CD1c-positive myeloid dendritic cell (primary cell): Measurements from ENCODE around the gene AQR.
"Not testable (repeated sequence)": the region's sequence is repeated elsewhere in the genome, so short reads cannot be mapped to it uniquely, and the experiment has no call there.

Experiments used
- DNase-seq: peaks from one replicate; pipeline ENCODE4 v3.0.0-alpha.2; 2016; ENCODE audit errors: extremely low spot score

AQR gene

DNA sequence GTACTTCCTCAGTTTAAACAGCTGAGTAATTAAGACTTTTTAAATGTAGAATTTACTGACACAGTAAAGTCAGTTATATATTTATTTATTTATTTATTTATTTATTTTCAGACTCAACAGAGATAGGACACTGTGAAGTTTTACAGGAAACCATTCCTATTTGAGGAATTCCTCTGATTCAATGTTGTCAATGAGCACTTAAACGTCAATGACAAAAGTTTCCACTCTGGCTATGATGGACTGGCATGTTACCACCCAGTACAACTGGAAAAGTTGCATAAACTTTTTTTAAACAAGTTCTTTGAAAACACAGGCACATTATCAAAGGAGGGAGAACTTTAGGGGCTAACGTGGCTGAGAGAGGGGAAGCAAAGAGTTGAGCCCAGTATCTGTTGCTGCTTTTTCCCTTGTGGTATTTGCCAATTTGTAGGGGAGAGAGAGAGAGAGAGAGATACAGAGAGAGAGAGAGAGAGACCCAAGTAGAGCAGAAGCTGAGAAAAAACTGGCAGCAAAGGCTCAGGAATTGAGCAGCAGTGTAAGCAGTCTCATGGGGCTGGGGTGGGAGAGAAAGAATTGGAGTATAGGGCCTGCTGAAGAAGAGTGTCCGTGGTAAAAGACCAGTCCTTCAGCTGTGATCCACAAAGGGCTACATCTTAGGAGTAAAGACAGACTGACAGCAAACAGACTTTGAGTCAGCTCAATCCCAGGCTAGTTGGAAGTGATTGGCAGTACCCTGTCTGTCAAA, 155.9 kb downstream of the AQR start:
- DNase-seq: no peak

DNA sequence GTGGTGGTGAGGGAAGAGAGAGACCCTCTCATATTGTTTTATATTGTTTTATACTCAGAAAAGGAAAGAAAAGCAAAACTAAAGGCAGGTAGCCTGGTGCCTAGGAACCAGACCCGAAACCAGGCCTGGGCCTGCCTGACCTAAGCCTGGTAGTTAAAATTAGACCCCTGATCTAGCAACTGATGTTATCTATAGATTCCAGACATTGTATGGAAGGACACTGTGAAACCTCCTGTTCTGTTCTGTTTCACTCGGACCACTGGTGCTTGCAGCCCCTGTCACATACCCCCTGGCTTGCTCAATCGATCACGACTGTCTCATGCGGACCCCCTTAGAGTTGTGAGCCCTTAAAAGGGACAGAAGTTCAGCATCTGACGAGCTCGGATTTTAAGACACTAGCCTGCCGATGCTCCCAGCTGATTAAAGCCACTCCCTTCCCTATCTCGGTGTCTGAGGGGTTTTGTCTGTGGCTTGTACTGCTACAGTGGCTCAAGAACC, 156.6 kb downstream of the AQR start:
- DNase-seq: not testable (repeated sequence)

DNA sequence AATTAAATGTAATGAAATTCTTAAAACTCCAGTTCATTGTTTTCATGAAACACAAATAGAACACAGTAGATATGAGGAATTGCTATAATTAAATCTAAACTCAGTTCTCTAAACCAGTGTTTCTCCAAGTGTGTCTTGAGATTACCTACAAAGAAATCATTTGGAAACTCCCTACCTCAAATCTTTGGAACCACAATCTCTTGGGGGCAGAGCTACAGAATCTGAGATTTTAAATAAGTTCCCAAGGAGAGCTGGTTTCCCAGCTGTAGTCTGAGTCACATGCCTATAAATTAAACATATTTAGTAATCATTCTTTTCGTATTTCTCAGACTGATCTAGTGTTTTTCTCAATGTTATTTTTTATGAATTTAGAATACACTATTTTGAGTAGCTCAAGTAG, 157.2 kb downstream of the AQR start:
- DNase-seq: no peak

DNA sequence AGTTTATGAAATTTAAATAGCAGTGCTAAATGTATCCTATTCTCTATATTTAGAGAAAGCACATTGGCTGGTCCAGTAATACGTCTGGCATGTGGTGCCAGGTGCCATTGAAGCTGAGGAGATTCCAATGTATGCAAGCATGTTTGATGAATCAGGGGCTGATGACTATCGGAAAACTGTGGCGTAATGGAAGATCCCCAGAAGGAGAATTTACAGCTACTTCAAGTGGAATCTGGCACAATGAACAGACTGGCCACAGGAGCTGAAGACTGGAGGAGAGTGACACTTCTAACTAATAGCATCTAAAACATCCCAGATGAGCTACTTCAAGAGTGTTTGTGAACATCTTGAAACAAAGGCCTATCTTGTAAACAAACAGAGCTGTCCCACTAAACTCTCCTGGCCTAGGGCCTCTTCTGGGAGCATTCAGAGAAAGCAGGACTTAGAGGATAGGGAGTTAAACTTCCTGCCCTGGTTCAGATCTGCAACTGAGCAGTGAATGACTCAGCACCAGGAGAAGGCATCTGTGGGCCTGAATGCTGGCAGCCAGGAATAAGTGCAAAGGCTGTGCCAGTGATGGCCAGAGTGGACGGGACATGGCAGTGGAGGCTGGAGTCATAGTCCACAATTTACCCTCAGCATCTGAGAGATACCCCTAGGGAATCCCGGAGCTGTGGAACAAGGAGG, 159.0 kb downstream of the AQR start:
- no peak for DNase-seq

DNA sequence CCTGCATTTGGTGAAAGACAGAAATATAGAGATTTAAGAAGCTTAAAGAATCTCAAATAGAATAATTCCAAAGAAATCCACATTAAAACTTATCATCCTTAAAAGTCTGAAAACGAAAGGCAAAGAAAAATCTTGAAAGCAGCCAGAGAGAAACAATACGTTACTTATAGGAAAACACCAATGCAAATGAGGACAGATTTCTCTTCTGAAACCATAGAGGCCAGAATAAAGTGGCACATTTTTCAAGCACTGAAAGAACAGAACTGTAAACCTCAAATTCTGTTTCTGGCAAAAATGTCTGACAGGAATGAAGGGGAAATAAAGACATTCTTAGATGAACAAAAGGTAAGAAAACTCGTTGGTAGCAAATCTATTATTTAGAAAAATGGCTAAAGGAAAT, 160.4 kb downstream of the AQR start:
- no peak for DNase-seq

DNA sequence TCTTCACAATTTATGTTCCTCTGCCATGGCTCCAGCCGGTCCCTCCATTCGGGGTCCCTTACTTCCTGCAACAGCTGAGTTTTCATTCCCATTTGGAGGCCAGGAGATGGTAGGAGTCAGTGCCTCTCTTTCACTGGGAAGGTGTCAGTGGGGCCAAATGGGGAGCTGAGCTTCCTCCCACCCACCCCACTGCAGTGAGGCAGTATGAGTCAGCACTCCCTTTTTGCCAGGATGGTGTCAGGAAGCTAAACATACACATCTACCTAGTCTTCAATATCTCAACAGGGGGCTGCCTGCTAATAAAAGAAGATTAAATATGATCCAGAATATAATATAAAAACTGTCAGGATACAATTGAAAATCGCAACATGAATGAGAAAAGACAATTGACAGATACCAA, 161.5 kb downstream of the AQR start:
- no peak for DNase-seq

DNA sequence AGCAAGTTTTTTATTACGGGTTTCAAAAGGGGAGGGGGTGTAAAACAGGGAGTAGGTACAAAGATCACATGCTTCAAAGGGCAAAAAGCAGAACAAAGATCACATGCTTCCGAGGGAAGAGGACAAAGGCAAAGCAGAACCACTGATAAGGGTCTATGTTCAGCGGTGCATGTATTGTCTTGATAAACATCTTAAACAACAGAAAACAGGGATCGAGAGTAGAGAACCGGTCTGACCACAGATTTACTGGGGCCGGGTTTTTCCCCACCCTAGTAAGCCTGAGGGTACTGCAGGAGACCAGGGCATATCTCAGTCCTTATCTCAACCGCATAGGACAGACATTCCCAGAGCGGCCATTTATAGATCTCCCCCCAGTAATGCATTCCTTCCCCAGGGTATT, 162.3 kb downstream of the AQR start:
- DNase-seq: not testable (repeated sequence)

DNA sequence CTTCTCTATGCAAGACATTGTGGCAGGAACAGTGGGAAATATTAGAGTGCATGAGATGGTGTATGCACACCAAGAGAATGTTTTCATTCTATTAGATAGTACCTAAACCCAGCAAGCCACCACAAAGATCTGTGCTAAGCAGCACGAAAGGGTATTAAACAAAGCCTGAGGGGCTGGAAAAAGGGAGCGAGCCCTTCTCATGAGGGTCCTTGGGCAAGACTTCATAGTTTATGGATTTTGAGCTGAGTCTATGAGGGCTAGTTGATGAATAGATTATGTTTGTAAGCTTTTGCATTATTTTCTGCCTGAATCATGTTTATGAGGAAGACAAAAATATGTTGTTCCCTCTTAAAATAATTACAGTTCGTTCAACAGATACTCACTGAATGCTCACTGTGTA, 164.8 kb downstream of the AQR start:
- no peak for DNase-seq

DNA sequence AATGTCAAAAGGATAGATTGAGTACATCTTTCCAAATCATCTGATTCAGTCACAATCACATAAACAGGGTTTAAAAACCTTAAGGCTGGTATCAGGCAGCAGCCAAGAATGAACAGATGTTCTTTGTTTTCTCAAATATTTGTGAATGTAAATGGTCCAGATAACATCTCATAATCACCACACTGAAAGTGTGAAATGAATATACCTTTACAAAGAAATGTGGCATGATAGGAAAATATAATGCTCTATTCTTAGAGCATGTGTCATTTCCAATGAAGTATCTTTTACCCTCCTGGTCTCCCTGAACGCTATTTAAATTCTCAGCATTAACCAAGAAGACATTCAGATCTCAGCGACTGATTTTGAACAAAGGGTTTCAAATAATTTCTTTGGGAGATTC, 165.4 kb downstream of the AQR start:
- DNase-seq: no peak

DNA sequence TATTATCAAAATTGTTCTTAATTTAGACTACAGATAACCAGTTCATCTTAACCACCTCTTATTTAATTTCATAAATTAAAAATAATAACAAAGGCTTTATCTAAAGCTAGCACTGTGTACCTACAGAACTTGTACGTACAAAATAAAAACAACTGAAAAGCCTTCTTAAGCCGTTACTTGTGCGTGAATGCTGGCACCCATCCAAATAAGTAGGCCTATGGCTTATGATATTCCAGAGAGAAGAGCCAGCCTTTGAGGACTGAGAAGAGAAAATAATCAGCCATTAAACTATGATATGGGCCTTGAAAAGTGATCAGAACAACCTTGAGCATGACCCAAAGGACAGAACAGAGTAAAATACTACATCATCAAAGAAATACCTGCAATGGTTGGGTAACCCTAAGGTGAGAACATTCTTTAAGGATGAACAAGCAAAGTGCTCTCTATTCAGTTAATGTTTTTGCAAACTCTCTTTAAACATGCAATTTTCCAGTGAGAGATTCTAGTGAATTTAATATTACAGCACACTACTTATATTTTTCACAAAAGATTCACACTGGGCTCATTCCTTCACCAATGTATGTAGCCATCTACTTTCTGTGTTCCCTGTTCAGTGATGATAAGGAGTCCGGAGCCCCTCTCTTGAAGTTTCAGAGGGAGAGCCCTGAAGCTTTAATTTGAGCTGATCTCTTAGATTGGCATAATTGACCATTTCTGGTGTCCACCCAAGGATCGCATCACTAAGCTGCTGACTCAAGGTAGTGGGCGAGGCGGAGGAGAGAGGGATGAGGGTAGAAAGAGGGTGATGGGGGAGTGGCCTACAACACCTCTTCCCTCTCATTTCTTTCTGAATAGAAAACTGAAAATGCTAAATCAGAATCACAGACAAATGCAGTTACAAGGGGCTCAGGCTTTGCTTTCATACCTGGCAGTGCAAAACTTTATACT, 166.5 kb downstream of the AQR start:
- no peak for DNase-seq

DNA sequence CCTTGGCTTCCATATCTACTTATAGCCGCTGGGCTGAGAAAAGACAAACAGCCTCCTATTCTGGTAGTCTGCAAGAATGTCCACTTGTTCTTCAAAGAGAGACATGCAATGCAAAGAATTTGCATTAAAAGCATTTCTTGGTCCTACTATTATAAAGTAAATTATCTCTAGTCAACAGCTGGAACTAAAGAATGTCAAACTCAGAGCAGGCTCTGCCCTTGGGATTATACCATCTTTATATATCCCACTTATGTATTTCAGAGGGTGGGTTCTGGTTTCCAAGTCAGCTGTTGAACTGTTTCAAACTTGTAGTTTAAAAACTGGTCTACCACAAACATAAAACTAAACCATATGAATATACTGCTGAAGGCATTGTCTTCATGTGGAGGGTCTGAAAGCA, 167.2 kb downstream of the AQR start:
- no peak for DNase-seq
